ENCODE data around the gene POGLUT2. TPM values are rescaled to one million over a fixed set of nuclear protein-coding genes. Genes with fewer than 3 reads are reported as not detected.

Gene POGLUT2
- total and polyA plus RNA-seq, 4 donors: 1.4 to 13.9 (median 4.5) TPM

- Histone ChIP-seq H3K27ac (ENCODE audit: low read depth in 1 of 2, low read length in 1 of 2) (no peak overlapping the region), H3K9ac (ENCODE audit: insufficient read depth in 1 of 2, low read length in 2 of 2) (no peak overlapping the region), H3K4me1 (ENCODE audit: control insufficient read depth in 5 of 5, insufficient read depth in 5 of 5, low read length in 5 of 5) (peaks cover 0 to 13% (median 8%) of the 10 kb centered on the region in 5 donors), H3K4me3 (no peak overlapping the region), H3K9me3 (ENCODE audit: control insufficient read depth in 4 of 4, insufficient read depth in 3 of 4, low read length in 3 of 4) (no peaks in the 10 kb centered on the region), H3K36me3 (ENCODE audit: control insufficient read depth in 4 of 4, insufficient read depth in 4 of 4, low read length in 4 of 4) (no peaks in the 10 kb centered on the region), H3K27me3 (ENCODE audit: control insufficient read depth in 3 of 3, insufficient read depth in 3 of 3, low read length in 2 of 3) (no peaks in the 10 kb centered on the region)
- no peak for TF ChIP-seq CTCF (IDR thresholded peaks at IDR 0.05; ENCODE audit: control extremely low read depth, extremely low read depth)
- WGBS, 2 donors: 78 to 82% methylated on average over 4 of the region's 4 CpGs
- ATAC-seq (ENCODE audit: insufficient read depth, low FRiP score) (no peak), DNase-seq (peak in 2 of 3 donors; percentile 29)
These were observed 29.1 kb downstream of the POGLUT2 start for GRCh38 chr13:102769679-102770078.

- Histone ChIP-seq H3K27ac (ENCODE audit: low read depth in 1 of 2, low read length in 1 of 2) (no peak overlapping the region), H3K9me3 (ENCODE audit: control insufficient read depth in 4 of 4, insufficient read depth in 3 of 4, low read length in 3 of 4) (no peaks in the 10 kb centered on the region), H3K4me3 (no peak overlapping the region), H3K27me3 (ENCODE audit: control insufficient read depth in 3 of 3, insufficient read depth in 3 of 3, low read length in 2 of 3) (no peaks in the 10 kb centered on the region), H3K36me3 (ENCODE audit: control insufficient read depth in 4 of 4, insufficient read depth in 4 of 4, low read length in 4 of 4) (no peaks in the 10 kb centered on the region), H3K9ac (ENCODE audit: insufficient read depth in 1 of 2, low read length in 2 of 2) (no peak overlapping the region), H3K4me1 (ENCODE audit: control insufficient read depth in 5 of 5, insufficient read depth in 5 of 5, low read length in 5 of 5) (peaks cover 0 to 9% (median 5%) of the 10 kb centered on the region in 5 donors)
- DNase-seq: peak in 2 of 3 donors; percentile 44 to 58
- 57 to 79% methylated on average over 2 of the region's 2 CpGs for WGBS, 2 donors
- no peak for ATAC-seq (ENCODE audit: insufficient read depth, low FRiP score)
- TF ChIP-seq CTCF (IDR thresholded peaks at IDR 0.05; ENCODE audit: control extremely low read depth, extremely low read depth): no peak
These were observed 29.9 kb downstream of the POGLUT2 start for GRCh38 chr13:102768909-102769308.

- Histone ChIP-seq H3K27me3 (ENCODE audit: control insufficient read depth in 3 of 3, insufficient read depth in 3 of 3, low read length in 2 of 3) (no peaks in the 10 kb centered on the region), H3K4me3 (no peak overlapping the region), H3K9ac (ENCODE audit: insufficient read depth in 1 of 2, low read length in 2 of 2) (no peak overlapping the region), H3K4me1 (ENCODE audit: control insufficient read depth in 5 of 5, insufficient read depth in 5 of 5, low read length in 5 of 5) (no peaks in the 10 kb centered on the region), H3K9me3 (ENCODE audit: control insufficient read depth in 4 of 4, insufficient read depth in 3 of 4, low read length in 3 of 4) (no peaks in the 10 kb centered on the region), H3K27ac (ENCODE audit: low read depth in 1 of 2, low read length in 1 of 2) (no peak overlapping the region), H3K36me3 (ENCODE audit: control insufficient read depth in 4 of 4, insufficient read depth in 4 of 4, low read length in 4 of 4) (no peaks in the 10 kb centered on the region)
- no peak for ATAC-seq (ENCODE audit: insufficient read depth, low FRiP score)
- TF ChIP-seq CTCF (IDR thresholded peaks at IDR 0.05; ENCODE audit: control extremely low read depth, extremely low read depth): no peak
- WGBS, 2 donors: 93 to 96% methylated on average over 1 of the region's 1 CpG
- no peak for DNase-seq
These were observed 35.0 kb downstream of the POGLUT2 start for GRCh38 chr13:102763741-102764140.

GRCh38 chr13:102761071-102761470 lies 37.7 kb downstream of the POGLUT2 start:
- no peak for TF ChIP-seq CTCF (IDR thresholded peaks at IDR 0.05; ENCODE audit: control extremely low read depth, extremely low read depth)
- no peak overlapping the region for H3K27ac ChIP-seq (ENCODE audit: low read depth in 1 of 2, low read length in 1 of 2)
- DNase-seq (no peak), ATAC-seq (ENCODE audit: insufficient read depth, low FRiP score) (no peak)
- 87% methylated on average over 1 of the region's 1 CpG for WGBS, 2 donors
- H3K9me3 ChIP-seq (ENCODE audit: control insufficient read depth in 4 of 4, insufficient read depth in 3 of 4, low read length in 3 of 4): no peaks in the 10 kb centered on the region
- no peak overlapping the region for H3K9ac ChIP-seq (ENCODE audit: insufficient read depth in 1 of 2, low read length in 2 of 2)
- no peak overlapping the region for H3K4me3 ChIP-seq
- no peaks in the 10 kb centered on the region for H3K4me1 ChIP-seq (ENCODE audit: control insufficient read depth in 5 of 5, insufficient read depth in 5 of 5, low read length in 5 of 5)
- no peaks in the 10 kb centered on the region for H3K36me3 ChIP-seq (ENCODE audit: control insufficient read depth in 4 of 4, insufficient read depth in 4 of 4, low read length in 4 of 4)
- no peaks in the 10 kb centered on the region for H3K27me3 ChIP-seq (ENCODE audit: control insufficient read depth in 3 of 3, insufficient read depth in 3 of 3, low read length in 2 of 3)

All from lung (tissue), 12 donors.